ENCODE results near the gene FSTL1. TPM values are rescaled to one million over a fixed set of nuclear protein-coding genes. Genes with fewer than 3 reads are reported as not detected.

FSTL1 gene
- polyA plus RNA-seq, 2 of the 4 experiments (the other 2 are of a cell fraction) = 57.7 to 118 TPM

GRCh38 chr3:120437559-120437958 lies 13.2 kb downstream of the FSTL1 start:
- H3K4me1 ChIP-seq = peaks cover 74% of the 10 kb centered on the region
- no peak for DNase-seq (ENCODE audit: low read depth in 1 of 2, low spot score in 1 of 2)
- FAIRE-seq = no peak
- POLR2A ChIA-PET = no interaction called here
- peak overlapping the region in 1 of 2 experiments; percentile 83; a peak in 3 of 6 replicates for H3K27ac ChIP-seq
- WGBS (ENCODE audit: missing lambda C conversion rate) = 97% methylated on average over 2 of the region's 2 CpGs
- no peak for ATAC-seq
- CTCF ChIA-PET = interaction anchor here (0.8 to 11.8 kb wide), 6 partner anchors 12 to 121 kb away, joined by 4 to 141 read pairs (median 4); partner anchors contain the start of gene LRRC58
- no peak overlapping the region for H3K4me3 ChIP-seq
- no peak for TF ChIP-seq REST (IDR thresholded peaks at IDR 0.05)
- no peak for TF ChIP-seq HOXA7 (CRISPR knock-in tag; IDR thresholded peaks at IDR 0.05)
- TF ChIP-seq PHF8 (IDR thresholded peaks at IDR 0.05; ENCODE audit: borderline replicate concordance, low read depth) = no peak
- no peak for TF ChIP-seq CHD4 (IDR thresholded peaks at IDR 0.05; ENCODE audit: borderline replicate concordance)
- TF ChIP-seq HOXB13 (CRISPR knock-in tag; IDR thresholded peaks at IDR 0.05; ENCODE audit: low read depth) = no peak
- no peak for TF ChIP-seq MAX (IDR thresholded peaks at IDR 0.05)
- TF ChIP-seq EP300 (IDR thresholded peaks at IDR 0.05) = no peak
- TF ChIP-seq NR3C1 (IDR thresholded peaks at IDR 0.05) = no peak
- no peaks in the 10 kb centered on the region for H3K9me3 ChIP-seq
- H3K4me2 ChIP-seq = no peak overlapping the region

GRCh38 chr3:120436523-120437050 lies 14.2 kb downstream of the FSTL1 start:
- FAIRE-seq (no peak), ATAC-seq (no peak), DNase-seq (ENCODE audit: low read depth in 1 of 2, low spot score in 1 of 2) (no peak)
- Histone ChIP-seq H3K9me3 (no peaks in the 10 kb centered on the region), H3K27ac (peak overlapping the region; percentile 66 to 78; a peak in 5 of 6 replicates), H3K4me2 (peak overlapping the region; percentile 54; the same call in 2 of the 3 replicates), H3K4me3 (no peak overlapping the region), H3K4me1 (peaks cover 74% of the 10 kb centered on the region)
- ChIA-PET CTCF (interaction anchor here (0.8 to 11.8 kb wide), 6 partner anchors 13 to 122 kb away, joined by 4 to 141 read pairs (median 4); partner anchors contain the start of gene LRRC58), POLR2A (no interaction called here)
- TF ChIP-seq BHLHE40 (IDR thresholded peaks at IDR 0.05; ENCODE audit: low read depth, low read length) (no peak), MYC (IDR thresholded peaks at IDR 0.05; ENCODE audit: borderline replicate concordance, low read length) (no peak), REST (IDR thresholded peaks at IDR 0.05) (no peak), HMGXB4 (CRISPR knock-in tag; IDR thresholded peaks at IDR 0.05; ENCODE audit: borderline replicate concordance) (no peak), MAFK (IDR thresholded peaks at IDR 0.05; ENCODE audit: partially characterized antibody) (no peak), GATA3 (IDR thresholded peaks at IDR 0.05; ENCODE audit: borderline replicate concordance) (no peak), HES2 (IDR thresholded peaks at IDR 0.05) (no peak), RARB (CRISPR knock-in tag; IDR thresholded peaks at IDR 0.05) (no peak), RCOR1 (IDR thresholded peaks at IDR 0.05; ENCODE audit: low read depth, low read length) (no peak), JUNB (IDR thresholded peaks at IDR 0.05) (no peak)
- WGBS (ENCODE audit: missing lambda C conversion rate) = 90% methylated on average over 4 of the region's 4 CpGs
